Activated naive CD4-positive, alpha-beta T cell treated with anti-CD3 and anti-CD28 coated beads, Interleukin-2, amount 50 U/mL, for 24 hours (primary cell): ENCODE measurements around the gene TCL1A.
"Not testable (repeated sequence)": the region's sequence is repeated elsewhere in the genome, so short reads cannot be mapped to it uniquely, and the experiment has no call there.

Experiments
- H3K27ac Mint-ChIP-seq: one replicate; pipeline ENCODE4 v1.8.0; 2021; ENCODE audit warnings: mild to moderate bottlenecking, mixed read lengths
- H3K27me3 Mint-ChIP-seq: one replicate; pipeline ENCODE4 v1.8.0; 2021; ENCODE audit warnings: mixed read lengths
- H3K36me3 Mint-ChIP-seq: one replicate; pipeline ENCODE4 v1.8.0; 2021; ENCODE audit warnings: mixed read lengths
- H3K4me1 Mint-ChIP-seq: one replicate; pipeline ENCODE4 v1.8.0; 2021; ENCODE audit warnings: mixed read lengths
- H3K4me3 Mint-ChIP-seq: one replicate; pipeline ENCODE4 v1.8.0; 2021; ENCODE audit warnings: mild to moderate bottlenecking, mixed read lengths
- H3K9me3 Mint-ChIP-seq: one replicate; pipeline ENCODE4 v1.8.0; 2021; ENCODE audit warnings: mixed read lengths

The TCL1A gene

DNA sequence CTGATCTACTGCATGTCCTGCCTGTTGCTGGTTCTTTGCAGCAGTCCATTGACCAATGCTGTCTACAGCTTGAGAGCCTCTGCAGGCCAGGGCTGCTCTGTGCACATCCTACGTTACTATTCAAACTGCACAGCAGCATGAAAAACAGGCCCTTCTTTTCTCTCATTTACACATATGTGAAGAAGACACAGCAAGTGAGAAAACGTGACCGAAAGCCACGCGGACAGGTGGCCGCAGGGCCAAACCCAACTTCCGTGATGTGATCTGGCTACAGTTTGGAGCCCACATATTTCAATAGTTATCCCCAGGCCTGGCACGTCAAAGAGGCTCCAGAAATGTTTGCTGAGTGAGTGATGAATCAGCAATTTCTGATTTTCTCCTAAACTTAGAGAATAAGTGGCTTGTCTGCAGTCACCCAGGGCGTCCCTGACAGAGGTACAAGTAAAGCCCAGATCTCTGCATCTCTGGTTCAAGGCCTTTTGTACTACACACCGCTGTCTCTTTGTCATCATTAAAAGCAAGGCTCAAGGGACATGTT lies 45.6 kb downstream of the TCL1A start:
- Mint-ChIP-seq H3K9me3 (no peaks in the 10 kb centered on the region), H3K4me3 (no peak overlapping the region), H3K36me3 (no peaks in the 10 kb centered on the region), H3K27ac (no peak overlapping the region), H3K4me1 (no peaks in the 10 kb centered on the region), H3K27me3 (no peaks in the 10 kb centered on the region)

DNA sequence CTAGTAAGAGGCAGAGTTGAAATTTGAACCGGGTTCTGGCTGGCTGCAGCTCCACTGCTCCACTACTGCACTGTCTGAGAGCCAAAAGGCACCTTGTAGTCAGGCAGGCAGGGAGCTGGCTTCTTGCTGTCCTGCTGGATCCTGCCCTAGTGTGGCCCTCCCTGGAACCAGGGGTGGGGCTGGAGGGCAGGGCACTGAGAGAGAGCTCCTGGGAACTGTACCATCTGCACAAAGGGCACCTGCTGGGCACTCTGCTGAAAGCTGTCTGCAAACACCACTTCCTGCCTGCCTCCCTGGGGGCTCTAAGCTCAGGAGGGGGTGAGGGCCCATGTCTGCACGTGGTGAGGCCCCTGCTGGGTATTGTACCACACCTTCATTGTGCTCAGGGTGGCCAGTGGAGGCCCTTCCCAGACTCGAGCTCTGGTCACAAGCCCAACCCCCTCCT lies 46.7 kb downstream of the TCL1A start:
- no peaks in the 10 kb centered on the region for H3K36me3 Mint-ChIP-seq
- H3K27me3 Mint-ChIP-seq, result no peaks in the 10 kb centered on the region
- H3K4me1 Mint-ChIP-seq, result peaks cover 3% of the 10 kb centered on the region
- H3K4me3 Mint-ChIP-seq, result no peak overlapping the region
- no peak overlapping the region for H3K27ac Mint-ChIP-seq
- H3K9me3 Mint-ChIP-seq, result no peaks in the 10 kb centered on the region

DNA sequence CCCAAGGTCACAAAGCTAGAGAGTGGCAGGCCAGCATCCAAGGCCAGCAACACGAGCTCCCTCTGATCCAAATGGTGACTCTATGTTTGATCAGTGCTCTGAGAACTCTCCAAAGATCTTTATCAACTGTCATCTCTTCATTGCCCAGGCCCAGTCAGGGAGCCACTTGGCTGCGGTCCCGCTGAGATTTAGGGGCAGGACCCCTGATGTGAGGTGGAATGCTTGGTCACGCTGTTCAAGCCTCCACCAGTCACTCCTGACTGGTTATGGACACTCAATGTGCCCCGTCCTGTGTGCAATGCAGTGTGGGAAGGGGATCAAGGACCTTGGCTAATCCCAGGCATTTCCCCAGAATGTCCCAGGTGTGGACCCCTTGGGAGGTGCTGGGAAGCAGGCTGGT lies 47.5 kb downstream of the TCL1A start:
- no peak overlapping the region for H3K27ac Mint-ChIP-seq
- H3K27me3 Mint-ChIP-seq, result no peaks in the 10 kb centered on the region
- H3K36me3 Mint-ChIP-seq, result no peaks in the 10 kb centered on the region
- H3K4me1 Mint-ChIP-seq, result peaks cover 3% of the 10 kb centered on the region
- no peaks in the 10 kb centered on the region for H3K9me3 Mint-ChIP-seq
- H3K4me3 Mint-ChIP-seq, result no peak overlapping the region

DNA sequence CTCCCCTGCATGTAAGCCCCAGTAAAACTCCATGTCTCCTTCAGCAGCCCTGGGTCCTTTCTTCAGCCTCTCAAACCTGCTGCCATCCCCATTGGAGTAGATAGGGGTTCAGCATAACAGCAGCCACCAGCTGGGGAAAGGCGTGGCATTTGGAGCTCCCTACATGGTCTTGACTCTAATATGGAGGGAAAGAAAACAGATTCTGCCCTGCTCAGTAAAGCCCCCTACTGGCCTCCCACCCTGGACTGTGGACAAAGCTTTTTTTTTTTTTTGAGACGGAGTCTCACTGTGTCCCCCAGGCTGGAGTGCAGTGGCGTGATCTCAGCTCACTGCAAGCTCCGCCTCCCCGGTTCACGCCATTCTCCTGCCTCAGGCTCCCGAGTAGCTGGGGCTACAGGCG lies 48.4 kb downstream of the TCL1A start:
- not testable (repeated sequence) for H3K27ac Mint-ChIP-seq, H3K27me3 Mint-ChIP-seq, H3K36me3 Mint-ChIP-seq, H3K4me1 Mint-ChIP-seq, H3K4me3 Mint-ChIP-seq, H3K9me3 Mint-ChIP-seq

DNA sequence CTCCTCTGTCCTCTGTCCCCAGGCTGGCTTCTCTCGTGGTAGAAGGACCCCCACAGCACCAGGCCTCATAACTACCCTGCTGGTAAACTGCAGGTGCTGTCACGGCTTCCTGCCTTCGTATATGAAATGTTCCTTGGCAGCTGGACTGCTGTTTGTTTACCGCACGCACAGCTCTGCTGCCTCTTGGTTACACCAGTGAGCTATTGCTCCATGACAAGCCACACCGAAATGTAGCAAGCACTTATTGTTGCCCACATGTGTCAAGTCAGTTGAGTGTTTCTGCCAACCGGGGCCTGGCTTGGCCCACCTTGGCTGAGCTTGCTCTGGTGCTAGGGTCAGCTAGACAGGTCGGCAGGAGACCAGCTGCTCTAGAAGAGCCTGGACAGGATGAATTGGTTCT lies 49.4 kb downstream of the TCL1A start:
- Mint-ChIP-seq H3K4me3 (no peak overlapping the region), H3K4me1 (peaks cover 3% of the 10 kb centered on the region), H3K27me3 (peaks cover 4% of the 10 kb centered on the region), H3K9me3 (no peaks in the 10 kb centered on the region), H3K27ac (no peak overlapping the region), H3K36me3 (no peaks in the 10 kb centered on the region)

DNA sequence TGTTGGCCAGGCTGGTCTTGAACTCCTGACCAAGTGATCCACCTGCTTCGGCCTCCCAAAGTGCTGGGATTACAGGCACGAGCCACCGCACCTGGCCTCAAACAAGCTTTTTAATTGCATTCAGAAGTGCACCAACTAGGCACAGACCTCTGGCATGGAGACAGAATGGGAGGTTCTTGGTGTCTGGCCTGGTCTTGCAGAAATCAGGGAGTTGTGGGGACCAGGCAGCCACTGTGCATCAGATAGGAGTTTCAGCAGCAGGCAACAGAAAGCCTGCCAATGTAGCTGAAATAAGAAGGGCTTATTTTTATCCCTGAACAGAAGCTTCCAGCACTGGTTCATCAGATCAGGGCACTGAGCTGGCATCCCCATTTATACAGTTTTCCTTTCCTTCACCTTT lies 49.9 kb downstream of the TCL1A start:
- no peak overlapping the region for H3K27ac Mint-ChIP-seq
- no peaks in the 10 kb centered on the region for H3K36me3 Mint-ChIP-seq
- peaks cover 5% of the 10 kb centered on the region for H3K27me3 Mint-ChIP-seq
- H3K4me3 Mint-ChIP-seq, result no peak overlapping the region
- H3K4me1 Mint-ChIP-seq, result peaks cover 3% of the 10 kb centered on the region
- H3K9me3 Mint-ChIP-seq, result no peaks in the 10 kb centered on the region

DNA sequence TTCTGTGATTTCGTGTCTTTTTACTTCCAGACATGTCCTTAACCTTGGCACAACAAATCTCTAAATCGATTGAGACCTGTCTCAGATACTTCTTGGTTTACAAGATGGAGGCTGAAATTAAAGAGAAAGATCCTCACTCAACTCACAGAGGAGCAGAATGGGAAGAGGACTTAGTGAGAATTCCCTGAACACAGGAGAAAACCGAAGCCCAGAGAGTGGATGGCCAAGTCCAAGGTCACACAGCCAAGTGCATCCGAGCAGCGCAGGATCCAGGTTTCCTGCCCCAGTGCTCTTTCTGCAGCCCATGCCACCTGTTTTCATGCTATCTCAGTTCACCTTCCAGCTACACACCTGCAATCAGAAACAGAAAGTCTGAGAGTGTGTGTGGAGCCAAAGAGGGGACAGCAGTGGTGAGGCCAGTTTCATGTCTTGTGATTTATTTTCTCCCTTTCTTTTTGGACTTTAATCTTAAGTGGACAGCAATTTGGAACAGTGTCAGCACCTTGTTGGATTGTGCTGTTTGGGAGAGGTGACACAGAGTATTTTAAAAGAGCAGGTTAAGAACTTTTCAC lies 50.6 kb downstream of the TCL1A start:
- H3K9me3 Mint-ChIP-seq, result no peaks in the 10 kb centered on the region
- H3K27ac Mint-ChIP-seq, result no peak overlapping the region
- H3K27me3 Mint-ChIP-seq, result peaks cover 7% of the 10 kb centered on the region
- peaks cover 3% of the 10 kb centered on the region for H3K4me1 Mint-ChIP-seq
- no peak overlapping the region for H3K4me3 Mint-ChIP-seq
- H3K36me3 Mint-ChIP-seq, result no peaks in the 10 kb centered on the region

DNA sequence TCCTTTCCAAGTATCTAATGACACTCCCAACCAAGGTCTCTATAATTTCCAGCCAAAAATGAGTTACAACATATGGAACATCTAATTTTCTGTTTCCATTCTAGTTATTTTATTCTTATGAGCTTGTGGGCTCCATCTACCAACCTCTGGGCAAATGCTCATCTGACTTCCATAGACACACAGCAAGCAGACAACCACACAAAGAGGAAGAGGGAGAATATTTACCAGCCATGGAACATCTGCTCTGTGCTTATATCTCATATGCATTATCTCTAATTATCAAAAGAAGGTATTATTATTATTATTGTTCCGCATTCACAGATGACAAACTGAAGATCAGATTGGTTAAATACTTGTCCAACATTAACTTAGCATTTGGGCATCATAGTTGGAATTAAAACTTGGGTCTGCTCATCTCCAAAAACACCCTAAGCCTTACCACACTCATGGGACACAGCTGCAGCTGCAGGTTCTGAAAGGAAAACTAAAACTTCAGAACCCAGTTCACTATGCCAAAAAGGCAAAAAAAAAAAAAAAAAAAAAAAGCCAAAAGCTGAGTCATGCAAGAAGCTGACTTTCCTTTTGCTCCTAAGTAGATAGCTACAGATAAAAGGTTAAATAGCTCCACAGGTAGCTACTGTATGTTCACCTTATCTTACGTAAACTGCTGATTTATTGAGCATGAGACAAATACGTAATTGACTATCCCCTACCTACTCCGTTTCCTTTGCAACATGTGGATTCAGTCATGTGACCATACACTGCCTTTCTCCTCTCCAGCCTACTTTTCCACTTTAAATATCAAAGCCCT lies 51.3 kb downstream of the TCL1A start:
- Mint-ChIP-seq H3K4me1 (peaks cover 3% of the 10 kb centered on the region), H3K36me3 (no peaks in the 10 kb centered on the region), H3K4me3 (no peak overlapping the region), H3K27me3 (peaks cover 7% of the 10 kb centered on the region), H3K27ac (no peak overlapping the region), H3K9me3 (no peaks in the 10 kb centered on the region)

DNA sequence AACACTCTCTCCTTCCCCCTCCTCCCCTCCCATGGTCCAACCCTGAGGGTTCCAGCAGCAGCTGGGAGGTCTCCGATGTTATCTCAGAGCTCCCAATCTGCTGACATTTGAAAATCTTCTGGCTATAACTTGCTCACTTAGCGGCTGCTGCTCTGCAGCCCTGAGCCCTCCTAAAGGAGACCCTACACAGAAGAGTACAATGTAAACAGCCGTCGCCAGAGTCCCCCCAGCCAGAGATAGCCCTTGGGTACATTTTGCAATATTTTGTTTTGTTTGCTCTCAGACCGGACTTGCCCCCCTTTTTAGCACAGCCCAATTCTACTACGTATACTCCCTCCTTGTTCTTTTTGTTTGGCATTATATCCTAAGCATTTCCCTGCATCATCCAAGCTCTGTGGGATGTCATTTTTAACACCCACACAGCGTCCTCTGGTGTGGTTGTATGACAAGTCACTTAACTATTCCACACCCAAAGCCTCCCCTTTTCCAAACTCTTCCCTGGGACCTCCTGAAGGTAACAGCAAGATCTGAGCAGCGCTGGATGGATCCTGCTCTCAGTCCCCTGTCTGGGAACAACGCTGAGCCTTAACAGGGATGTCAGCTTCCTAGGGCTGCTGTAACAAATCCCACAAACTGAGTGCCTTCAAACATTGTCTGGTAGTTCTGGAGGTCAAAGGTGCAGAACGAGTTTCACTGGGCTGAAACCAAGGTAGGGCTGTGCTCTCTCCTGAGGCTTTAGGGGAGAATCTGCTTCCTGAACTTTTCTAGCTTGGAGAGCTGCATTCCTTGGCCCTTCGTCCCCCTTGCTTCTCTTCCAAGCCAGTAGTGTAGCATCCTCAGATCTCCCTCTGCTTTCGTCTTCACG lies 53.0 kb downstream of the TCL1A start:
- no peak overlapping the region for H3K4me3 Mint-ChIP-seq
- H3K27me3 Mint-ChIP-seq, result peaks cover 7% of the 10 kb centered on the region
- H3K4me1 Mint-ChIP-seq, result peaks cover 3% of the 10 kb centered on the region
- H3K9me3 Mint-ChIP-seq, result no peaks in the 10 kb centered on the region
- H3K27ac Mint-ChIP-seq, result no peak overlapping the region
- no peaks in the 10 kb centered on the region for H3K36me3 Mint-ChIP-seq

DNA sequence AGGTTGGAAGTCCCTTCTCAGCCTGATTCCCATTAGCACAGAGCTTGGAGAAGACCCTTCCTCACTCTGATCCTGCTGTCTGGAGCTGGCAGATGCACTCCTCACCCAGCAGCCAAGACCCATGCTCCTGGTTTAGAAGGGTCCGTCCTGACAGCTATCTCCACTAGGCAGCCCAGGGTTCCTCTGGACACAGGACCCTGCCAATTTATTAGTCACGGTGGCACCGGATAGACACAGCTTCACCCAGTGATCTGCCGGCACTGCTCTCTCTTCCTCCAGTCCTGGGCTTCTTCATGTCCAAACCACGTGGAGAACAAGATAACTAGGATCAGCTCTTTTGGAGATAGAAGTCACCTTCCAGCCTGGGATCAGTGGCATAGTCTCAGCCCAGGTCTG lies 53.9 kb downstream of the TCL1A start:
- Mint-ChIP-seq H3K27ac (no peak overlapping the region), H3K36me3 (no peaks in the 10 kb centered on the region), H3K4me1 (peaks cover 3% of the 10 kb centered on the region), H3K4me3 (no peak overlapping the region), H3K27me3 (peaks cover 7% of the 10 kb centered on the region), H3K9me3 (no peaks in the 10 kb centered on the region)
